AG04450 (cell line): ENCODE data around the gene GAS2L1. TPM values are rescaled to one million over a fixed set of nuclear protein-coding genes. Genes with fewer than 3 reads are reported as not detected.
A peak's percentile ranks its signal among the peaks of the same experiment; 100 is the strongest.

Source experiments
- CTCF ChIA-PET: fragments of 300-600, 350-600 bp; formaldehyde crosslinking; extraction: SDS; loops from one replicate; lab custom pipeline; 2022; ENCODE audit warnings: antibody characterized with exemption, inconsistent platforms; lab: Charles Lee
- POLR2A ChIA-PET: fragments of 350-600 bp; formaldehyde crosslinking; extraction: SDS; loops from one replicate; lab custom pipeline; 2021; ENCODE audit warnings: antibody characterized with exemption, inconsistent platforms; lab: Yijun Ruan, JAX
- DNase-seq: peaks from one replicate; pipeline ENCODE4 v3.0.0-alpha.2; 2011; ENCODE audit warnings: low read depth, low spot score
- H3K27ac ChIP-seq: one replicate; pipeline ENCODE4 v1.5.1; 2012; ENCODE audit warnings: low read depth, low read length, control low read depth
- H3K27me3 ChIP-seq: one replicate; pipeline ENCODE4 v1.6.0; 2012; ENCODE audit warnings: low read length; ENCODE audit not compliant: control insufficient read depth, insufficient read depth
- H3K4me3 ChIP-seq: 2 replicates; pipeline ENCODE4 v1.5.1; 2011; ENCODE audit warnings: mild to moderate bottlenecking, low read depth, low read length, control low read depth
- H3K9me3 ChIP-seq: 2 replicates; pipeline ENCODE4 v1.5.1; 2012; ENCODE audit warnings: low read length; ENCODE audit not compliant: control insufficient read depth, insufficient read depth
- polyA plus RNA-seq: library from polyadenylated mRNA; depleted of rRNA; stranded (reverse); fragments of >200 nt; gene quantifications from 2 replicates; pipeline ENCODE4 v1.2.3, GENCODE V29; 2011
- TF ChIP-seq, protein P1 (sequence below): IDR thresholded peaks from 2 replicates; pipeline ENCODE4 v1.5.1; 2011; ENCODE audit warnings: low read depth, low read length, control low read depth, inconsistent platforms

GAS2L1 gene
- polyA plus RNA-seq, 1 experiment: 4.5 TPM

DNA sequence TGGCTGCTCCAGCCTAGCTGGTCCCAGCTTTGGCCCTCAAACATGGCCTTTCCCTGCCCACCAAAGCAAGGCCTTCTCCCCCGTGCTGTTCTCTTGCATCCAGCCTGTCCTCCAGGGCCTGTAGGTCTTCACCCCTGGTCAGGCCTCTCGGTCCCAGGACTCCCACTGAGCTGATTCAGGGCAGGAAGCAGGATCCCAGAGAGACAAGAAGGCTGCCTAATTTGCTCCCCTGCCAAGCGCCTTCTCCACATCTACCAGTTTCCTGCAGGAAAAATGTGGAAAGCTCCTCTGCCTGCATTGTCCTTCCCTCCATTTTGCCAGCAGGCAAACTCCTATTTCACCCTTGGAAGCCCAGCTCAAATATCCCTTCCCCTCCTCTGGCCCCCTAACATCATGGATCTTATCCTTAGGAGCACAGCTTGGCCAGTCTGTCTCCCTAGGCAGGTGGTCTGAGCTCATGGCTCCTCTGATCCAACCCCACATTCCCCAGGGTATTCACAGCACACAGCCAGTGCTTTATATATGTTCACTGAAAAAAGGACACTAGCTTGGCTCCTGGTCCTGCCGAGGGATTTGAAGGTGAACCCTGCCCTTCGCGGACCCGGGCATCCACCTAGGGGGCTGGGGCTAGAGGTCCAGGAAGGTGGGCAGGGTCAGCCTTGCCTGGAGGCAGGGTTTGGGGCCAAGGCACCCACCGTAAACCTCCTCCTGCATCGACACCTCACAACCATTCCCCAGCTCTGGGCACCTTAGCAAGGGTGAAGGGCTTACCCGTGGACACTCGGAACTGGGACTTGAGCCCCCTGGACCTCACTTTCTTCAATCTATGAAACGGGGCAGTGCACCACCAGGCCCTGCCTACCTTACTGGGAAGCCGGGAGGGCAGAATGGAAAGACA is 39.6 kb upstream of the GAS2L1 start:
- H3K27me3 ChIP-seq: no peaks in the 10 kb centered on the region
- DNase-seq: no peak
- peak overlapping the region; percentile 100 for H3K27ac ChIP-seq
- TF ChIP-seq, protein P1, sequence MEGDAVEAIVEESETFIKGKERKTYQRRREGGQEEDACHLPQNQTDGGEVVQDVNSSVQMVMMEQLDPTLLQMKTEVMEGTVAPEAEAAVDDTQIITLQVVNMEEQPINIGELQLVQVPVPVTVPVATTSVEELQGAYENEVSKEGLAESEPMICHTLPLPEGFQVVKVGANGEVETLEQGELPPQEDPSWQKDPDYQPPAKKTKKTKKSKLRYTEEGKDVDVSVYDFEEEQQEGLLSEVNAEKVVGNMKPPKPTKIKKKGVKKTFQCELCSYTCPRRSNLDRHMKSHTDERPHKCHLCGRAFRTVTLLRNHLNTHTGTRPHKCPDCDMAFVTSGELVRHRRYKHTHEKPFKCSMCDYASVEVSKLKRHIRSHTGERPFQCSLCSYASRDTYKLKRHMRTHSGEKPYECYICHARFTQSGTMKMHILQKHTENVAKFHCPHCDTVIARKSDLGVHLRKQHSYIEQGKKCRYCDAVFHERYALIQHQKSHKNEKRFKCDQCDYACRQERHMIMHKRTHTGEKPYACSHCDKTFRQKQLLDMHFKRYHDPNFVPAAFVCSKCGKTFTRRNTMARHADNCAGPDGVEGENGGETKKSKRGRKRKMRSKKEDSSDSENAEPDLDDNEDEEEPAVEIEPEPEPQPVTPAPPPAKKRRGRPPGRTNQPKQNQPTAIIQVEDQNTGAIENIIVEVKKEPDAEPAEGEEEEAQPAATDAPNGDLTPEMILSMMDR: no peak
- ChIA-PET CTCF (no interaction called here), POLR2A (interaction anchor here (0.7 kb wide), 1 partner anchor 155 kb away, joined by 3 read pairs; no protein-coding TSS in a partner anchor)
- H3K4me3 ChIP-seq: peak overlapping the region; percentile 84
- H3K9me3 ChIP-seq: no peaks in the 10 kb centered on the region; the same call in 1 of the 2 replicates

DNA sequence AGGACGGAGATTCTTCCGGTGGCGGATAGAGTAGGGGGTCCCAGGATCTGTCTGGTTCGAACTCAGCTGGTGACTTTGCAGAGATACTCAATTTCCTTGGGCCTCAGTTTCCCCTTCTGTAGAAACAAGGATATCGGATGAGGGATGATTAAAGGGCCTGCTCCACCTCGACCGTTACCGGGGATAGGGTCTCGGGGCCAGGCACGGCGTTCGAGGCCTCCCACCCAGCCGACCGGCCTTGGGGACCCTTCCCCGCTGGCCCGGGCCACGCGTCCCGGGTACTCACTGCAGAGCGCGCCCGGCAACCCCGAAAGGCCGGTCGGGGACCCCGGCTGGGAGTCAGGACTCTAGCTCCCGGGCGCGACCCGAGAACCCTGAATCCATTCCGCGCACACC is 39.0 kb upstream of the GAS2L1 start:
- Histone ChIP-seq H3K27ac (peak overlapping the region; percentile 100), H3K4me3 (peak overlapping the region; percentile 84), H3K27me3 (no peaks in the 10 kb centered on the region), H3K9me3 (no peaks in the 10 kb centered on the region; the same call in 1 of the 2 replicates)
- TF ChIP-seq, protein P1: no peak
- POLR2A ChIA-PET: interaction anchor here (0.7 kb wide), 1 partner anchor 156 kb away, joined by 3 read pairs; no protein-coding TSS in a partner anchor
- no peak for DNase-seq
- CTCF ChIA-PET: no interaction called here

DNA sequence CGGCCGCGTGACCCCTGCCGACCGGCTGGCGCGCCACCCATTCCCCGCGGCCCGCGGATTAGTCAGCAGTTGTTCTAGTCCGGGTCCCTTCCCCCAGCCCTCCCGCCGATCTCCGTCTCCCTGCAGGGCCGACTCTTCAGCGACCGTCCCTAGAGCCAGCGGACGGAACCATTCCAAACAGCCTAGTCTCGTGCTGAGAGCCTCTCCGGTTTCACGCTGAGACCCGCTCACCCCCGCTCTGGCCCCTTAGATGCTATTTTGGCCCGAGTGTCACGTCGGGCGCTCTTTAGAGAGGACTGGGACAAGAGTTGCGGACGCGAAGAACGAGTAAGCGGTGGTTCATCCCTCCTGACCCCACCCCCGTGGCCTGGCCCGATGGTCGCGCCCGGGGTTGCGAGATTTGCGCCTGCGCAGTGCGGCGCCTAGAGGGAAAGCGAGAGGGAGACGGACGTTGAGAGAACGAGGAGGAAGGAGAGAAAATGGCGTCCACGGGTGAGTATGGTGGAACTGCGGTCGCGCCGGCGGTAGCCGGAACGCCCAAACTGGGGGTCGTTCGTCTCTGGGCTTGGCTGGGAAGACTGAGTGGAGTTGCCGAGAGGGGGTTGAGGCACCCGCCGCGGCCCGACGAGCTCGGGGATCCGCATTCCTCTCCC is 38.5 kb upstream of the GAS2L1 start, which contains the start of the genes EWSR1 and RHBDD3:
Gene EWSR1 (plus strand): TSS at position 411 of the 653 bp plus-strand sequence. CDS start 69 bp downstream, at position 480.
Gene RHBDD3 (minus strand): TSS at position 124 of the 653 bp plus-strand sequence. CDS start 2,355 bp downstream, outside the sequence.
- ChIA-PET POLR2A (interaction anchor here (0.6 to 1.2 kb wide), 5 partner anchors 39 to 1280 kb away, joined by 3 to 7 read pairs (median 3); partner anchors contain the start of genes EMID1 and GAS2L1), CTCF (no interaction called here)
- DNase-seq: peak; percentile 95

DNA sequence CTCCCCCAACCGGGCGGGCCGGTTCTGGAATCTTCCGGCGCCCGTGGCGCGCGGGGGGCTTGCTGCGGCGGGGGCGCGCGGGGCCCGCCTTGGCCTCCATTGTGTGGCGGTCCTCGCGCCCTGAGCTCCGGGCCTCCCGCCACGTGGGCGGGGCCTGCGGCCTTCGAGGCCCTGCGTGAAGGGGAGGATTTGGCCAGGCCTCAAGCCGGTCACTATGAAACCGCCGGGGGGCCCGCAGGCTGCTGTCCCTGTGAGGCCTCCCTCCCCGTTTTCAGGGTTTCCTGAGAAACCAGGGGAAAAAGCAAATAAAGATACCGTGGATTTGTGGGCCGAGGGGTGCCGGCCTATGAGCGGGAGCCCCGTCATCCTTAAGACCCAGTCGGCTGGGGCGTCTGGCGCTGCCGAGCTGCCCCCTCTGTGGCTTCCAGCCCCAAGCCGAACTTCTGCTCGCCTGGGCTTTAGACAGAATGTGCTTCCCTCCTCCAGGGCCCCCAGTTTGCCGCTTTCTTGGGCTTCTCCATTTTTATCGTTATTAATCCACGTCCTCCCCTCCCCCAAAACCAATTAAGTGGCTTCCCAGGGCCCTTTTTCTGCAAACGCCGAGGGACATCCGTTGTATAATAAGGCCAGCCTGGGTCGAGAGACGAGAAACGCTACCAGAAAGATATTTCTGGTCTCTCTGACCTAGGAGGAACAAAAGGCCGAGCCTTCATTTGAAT is 37.8 kb upstream of the GAS2L1 start:
- ChIA-PET CTCF (no interaction called here), POLR2A (interaction anchor here (0.6 to 1.2 kb wide), 4 partner anchors 38 to 1280 kb away, joined by 3 to 7 read pairs (median 4); partner anchors contain the start of genes EMID1 and GAS2L1)
- TF ChIP-seq, protein P1: no peak
- Histone ChIP-seq H3K4me3 (peak overlapping the region; percentile 84), H3K9me3 (no peaks in the 10 kb centered on the region; the same call in 1 of the 2 replicates), H3K27ac (peak overlapping the region; percentile 100), H3K27me3 (no peaks in the 10 kb centered on the region)
- DNase-seq: peak; percentile 23

More for the DNA sequence above, 38.5 kb upstream of the GAS2L1 start, which contains the start of the genes EWSR1 and RHBDD3:
- TF ChIP-seq, protein P1: no peak
- Histone ChIP-seq H3K4me3 (peak within 1 kb of the TSS; percentile 84), H3K27ac (peak within 1 kb of the TSS; percentile 100), H3K27me3 (no peaks in the 10 kb centered on the region), H3K9me3 (no peaks in the 10 kb centered on the region; the same call in 1 of the 2 replicates)
